ENCODE results near the gene THSD8.
A peak's percentile ranks its signal among the peaks of the same experiment; 100 is the strongest.

THSD8 gene

GRCh38 chr19:12847159-12848139 lies 45.6 kb downstream of the THSD8 start (continued):
- TF ChIP-seq ZNF513 (tag by site-specific recombination; IDR thresholded peaks at IDR 0.05) = no peak
- TF ChIP-seq ZSCAN30 (tag by site-specific recombination; IDR thresholded peaks at IDR 0.05) = no peak; the same call in 1 of the 2 replicates
- TF ChIP-seq ZNF19 (tag by site-specific recombination; IDR thresholded peaks at IDR 0.05; ENCODE audit: low read depth) = no peak
- no peak for TF ChIP-seq GLIS2 (tag by site-specific recombination; IDR thresholded peaks at IDR 0.05)
- no peak for TF ChIP-seq SCRT2 (tag by site-specific recombination; IDR thresholded peaks at IDR 0.05)
- no peak for TF ChIP-seq ZNF37A (tag by site-specific recombination; IDR thresholded peaks at IDR 0.05)
- TF ChIP-seq ZBTB8A (tag by site-specific recombination; IDR thresholded peaks at IDR 0.05) = peak; percentile 75
- TF ChIP-seq ZNF518A (tag by site-specific recombination; conservative IDR thresholded peaks at IDR 0.05; ENCODE audit: low read depth) = no peak
- TF ChIP-seq PATZ1 (tag by site-specific recombination; IDR thresholded peaks at IDR 0.05) = peak; percentile 59
- no peak for TF ChIP-seq TCF7L2 (IDR thresholded peaks at IDR 0.05; ENCODE audit: borderline replicate concordance, low read depth, low read length)
- TF ChIP-seq ZNF202 (tag by site-specific recombination; IDR thresholded peaks at IDR 0.05; ENCODE audit: borderline replicate concordance) = no peak
- TF ChIP-seq YY1 (tag by site-specific recombination; IDR thresholded peaks at IDR 0.05) = no peak
- TF ChIP-seq ZNF211 (tag by site-specific recombination; IDR thresholded peaks at IDR 0.05; ENCODE audit: low read depth) = no peak
- no peak for TF ChIP-seq SALL2 (tag by site-specific recombination; IDR thresholded peaks at IDR 0.05; ENCODE audit: borderline replicate concordance)
- TF ChIP-seq ZNF621 (tag by site-specific recombination; IDR thresholded peaks at IDR 0.05) = no peak
- no peak for TF ChIP-seq ZNF133 (tag by site-specific recombination; IDR thresholded peaks at IDR 0.05)
- no peak for TF ChIP-seq HIC1 (tag by site-specific recombination; IDR thresholded peaks at IDR 0.05)
- TF ChIP-seq ZNF777 (tag by site-specific recombination; IDR thresholded peaks at IDR 0.05; ENCODE audit: borderline replicate concordance) = no peak
- TF ChIP-seq ZFP41 (tag by site-specific recombination; IDR thresholded peaks at IDR 0.05; ENCODE audit: borderline replicate concordance) = no peak
- TF ChIP-seq ZBTB17 (tag by site-specific recombination; IDR thresholded peaks at IDR 0.05) = peak; percentile 72
- TF ChIP-seq ZNF280C (tag by site-specific recombination; IDR thresholded peaks at IDR 0.05) = no peak
- TF ChIP-seq ZNF792 (tag by site-specific recombination; IDR thresholded peaks at IDR 0.05) = no peak
- no peak for TF ChIP-seq ZNF473 (tag by site-specific recombination; IDR thresholded peaks at IDR 0.05)
- TF ChIP-seq ZNF112 (tag by site-specific recombination; IDR thresholded peaks at IDR 0.05) = no peak
- TF ChIP-seq ZBTB20 (tag by site-specific recombination; IDR thresholded peaks at IDR 0.05) = no peak
- TF ChIP-seq ZFP69B (tag by site-specific recombination; IDR thresholded peaks at IDR 0.05) = peak; percentile 97
- no peak for TF ChIP-seq SETDB1 (IDR thresholded peaks at IDR 0.05; ENCODE audit: insufficient read length, low read length)
